GM12878 (cell line): ENCODE results near the gene ZNF808.

ENCODE experiments used
- BHLHE40 ChIP-seq, 2 experiments: fragments of 450-650 bp in 1 of 2; IDR thresholded peaks; 2 replicates each; pipeline ENCODE4 v1.6.1; 2011 to 2017; ENCODE audit warnings: low read depth in 2 of 2, borderline replicate concordance in 1 of 2, improper control_type of control experiment in 1 of 2, low read length in 1 of 2, mild to moderate bottlenecking in 1 of 2
- EZH2 ChIP-seq: IDR thresholded peaks from 2 replicates; pipeline ENCODE4 v1.6.1; 2012; ENCODE audit warnings: low read depth, mild to moderate bottlenecking, control low read depth, inconsistent platforms, low read length, borderline replicate concordance; ENCODE audit not compliant: control insufficient read depth
- IRF3 ChIP-seq: fragments of 450-650 bp; IDR thresholded peaks from 2 replicates; pipeline ENCODE4 v1.6.1; 2014; ENCODE audit warnings: mild to moderate bottlenecking
- JUND ChIP-seq: IDR thresholded peaks from 2 replicates; pipeline ENCODE4 v1.6.1; 2012; ENCODE audit warnings: low read depth, mild to moderate bottlenecking, low read length, improper control_type of control experiment, moderate library complexity
- MAX ChIP-seq: IDR thresholded peaks from 2 replicates; pipeline ENCODE4 v1.6.1; 2012; ENCODE audit warnings: low read depth, low read length, improper control_type of control experiment
- PML ChIP-seq: IDR thresholded peaks from 2 replicates; pipeline ENCODE4 v1.6.1; 2012; ENCODE audit warnings: low read length, inconsistent platforms
- POLR2AphosphoS5 ChIP-seq: IDR thresholded peaks from 2 replicates; pipeline ENCODE4 v1.6.1; 2011; ENCODE audit warnings: mild to moderate bottlenecking, low read length, inconsistent platforms
- POU2F2 ChIP-seq: IDR thresholded peaks from 3 replicates; pipeline ENCODE4 v1.6.1; 2011; ENCODE audit warnings: low read depth, mild to moderate bottlenecking, low read length, borderline replicate concordance
- RAD21 ChIP-seq: IDR thresholded peaks from 2 replicates; pipeline ENCODE4 v1.6.1; 2011; ENCODE audit warnings: mild to moderate bottlenecking, low read depth, low read length, moderate library complexity; ENCODE audit not compliant: insufficient read depth
- ZNF274 ChIP-seq: IDR thresholded peaks from one replicate; pipeline ENCODE4 v1.8.0; 2011; ENCODE audit not compliant: insufficient read length, insufficient read depth

DNA sequence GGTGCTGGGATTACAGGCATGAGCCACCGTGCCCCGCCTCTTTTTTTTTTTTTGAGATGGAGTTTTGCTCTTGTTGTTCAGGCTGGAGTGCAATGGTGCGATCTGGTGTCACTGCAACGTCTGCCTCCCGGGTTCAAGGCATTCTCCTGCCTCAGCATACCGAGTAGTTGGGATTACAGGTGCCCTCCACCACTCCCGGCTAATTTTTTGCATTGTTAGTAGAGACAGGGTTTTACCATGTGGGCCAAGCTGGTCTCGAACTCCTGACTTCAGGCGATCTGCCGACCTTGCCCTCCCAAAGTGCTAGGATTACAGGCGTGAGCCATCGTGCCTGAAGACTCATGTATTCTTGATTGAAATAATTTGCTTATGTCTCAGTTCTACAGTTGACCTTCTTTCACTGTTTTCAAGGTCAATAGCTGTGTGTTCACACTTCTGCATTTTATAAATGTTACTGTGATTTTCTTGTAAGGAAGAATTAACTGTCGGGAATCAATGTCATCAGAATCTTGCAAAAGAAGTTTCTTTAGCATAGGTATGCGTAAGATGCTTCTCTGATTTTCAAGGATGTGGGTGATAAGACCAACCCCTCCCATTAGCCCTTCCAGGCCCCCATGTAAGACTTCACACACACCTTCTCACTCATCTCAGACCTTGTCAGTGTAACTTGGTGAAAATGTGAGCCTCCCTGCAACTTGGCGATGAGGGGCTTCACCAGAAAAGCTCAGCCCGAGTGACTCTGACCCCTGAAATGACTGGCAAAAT is 29.9 kb downstream of the ZNF808 start:
- TF ChIP-seq PML (no peak), IRF3 (no peak), EZH2 (no peak), ZNF274 (no peak), MAX (no peak), POLR2AphosphoS5 (no peak), RAD21 (no peak), BHLHE40 (IDR thresholded peaks at IDR 0.05; ENCODE audit: borderline replicate concordance in 1 of 2, low read depth in 2 of 2, low read length in 1 of 2) (no peak), POU2F2 (no peak), JUND (no peak)
